Gastroesophageal sphincter (tissue), 4 donors: ENCODE measurements around the gene RAB7A. TPM values are rescaled to one million over a fixed set of nuclear protein-coding genes. Genes with fewer than 3 reads are reported as not detected.
A peak's percentile ranks its signal among the peaks of the same experiment; 100 is the strongest.

Experiments
- ATAC-seq: fragments of 150-250 bp; one replicate; pipeline ENCODE4 v1.9.1; 2016; ENCODE audit warnings: mild to moderate bottlenecking, moderate library complexity
- H3K27ac ChIP-seq, 4 donors: fragments of 200-600 bp; sonication (generic) in 3 of 4; 1 replicate in 3 of 4; 2 replicates in 1 of 4; pipeline ENCODE4 v1.5.1; 2016 to 2019
- H3K27me3 ChIP-seq: fragments of 200-600 bp; sonication (generic); one replicate; pipeline ENCODE4 v1.5.1; 2019
- H3K36me3 ChIP-seq, 2 donors: fragments of 200-600 bp; sonication (generic); one replicate each; pipeline ENCODE4 v1.5.1; 2019; ENCODE audit warnings: control low read depth in 1 of 2
- H3K4me1 ChIP-seq, 3 donors: fragments of 200-600 bp; sonication (generic); 1 replicate in 2 of 3; 2 replicates in 1 of 3; pipeline ENCODE4 v1.5.1; 2016 to 2019; ENCODE audit warnings: control low read depth in 2 of 3
- H3K4me3 ChIP-seq, 2 donors: fragments of 200-600 bp; sonication (generic); one replicate each; pipeline ENCODE4 v1.5.1; 2019; ENCODE audit warnings: mild to moderate bottlenecking in 1 of 2, moderate library complexity in 1 of 2
- H3K9me3 ChIP-seq, 3 donors: fragments of 200-600 bp; sonication (generic); one replicate each; pipeline ENCODE4 v1.5.1; 2017 to 2019; ENCODE audit warnings: control low read depth in 2 of 3
- EP300 ChIP-seq: sonication (generic); formaldehyde crosslinking; IDR thresholded peaks from one replicate; pipeline ENCODE4 v1.6.1; 2017; ENCODE audit warnings: antibody characterized with exemption, mild to moderate bottlenecking
- POLR2A ChIP-seq, 2 donors: fragments of 450-650 bp; IDR thresholded peaks; one replicate each; pipeline ENCODE4 v1.6.1; 2017; ENCODE audit warnings: antibody characterized with exemption in 2 of 2, mild to moderate bottlenecking in 2 of 2, moderate library complexity in 1 of 2
- POLR2AphosphoS5 ChIP-seq: sonication (generic); formaldehyde crosslinking; IDR thresholded peaks from one replicate; pipeline ENCODE4 v1.6.1; 2017; ENCODE audit warnings: antibody characterized with exemption
- WGBS, 2 donors: methylation state at CpG; one replicate each; pipeline ENCODE4 v1.1.5; 2018; ENCODE audit warnings: low coverage in 1 of 2; 5-methylcytosine and 5-hydroxymethylcytosine counted together
- total RNA-seq, 4 donors: library from RNA; depleted of rRNA; stranded (reverse); fragments of >200 nt; gene quantifications; one replicate each; pipeline ENCODE4 v1.1.0, GENCODE V29; 2016
- TF ChIP-seq, protein P1 (sequence below), 4 experiments: fragments of 200-600 bp in 2 of 4; fragments of 450-650 bp in 2 of 4; sonication (generic) in 1 of 4; IDR thresholded peaks; one replicate each; pipeline ENCODE4 v1.5.1; 2017 to 2019; ENCODE audit warnings: antibody characterized with exemption in 4 of 4, mild to moderate bottlenecking in 2 of 4, moderate library complexity in 2 of 4

Gene RAB7A
- total RNA-seq, 4 donors from 2014 or later = 77.9 to 109 (median 87.2) TPM

DNA sequence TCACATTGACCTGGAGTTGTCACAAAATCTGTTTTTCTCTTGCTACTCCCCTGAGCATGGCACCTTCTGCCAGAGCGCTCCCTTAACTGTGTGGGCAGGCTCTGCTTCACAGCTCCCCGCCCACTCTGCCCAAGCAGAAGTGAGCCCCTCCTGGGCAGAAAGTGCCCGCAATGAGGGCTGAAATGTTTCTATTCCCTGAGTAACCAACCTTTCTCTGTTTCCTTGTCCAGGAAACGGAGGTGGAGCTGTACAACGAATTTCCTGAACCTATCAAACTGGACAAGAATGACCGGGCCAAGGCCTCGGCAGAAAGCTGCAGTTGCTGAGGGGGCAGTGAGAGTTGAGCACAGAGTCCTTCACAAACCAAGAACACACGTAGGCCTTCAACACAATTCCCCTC, 87.1 kb downstream of the RAB7A start:
- Histone ChIP-seq H3K4me1 (peaks cover 4 to 54% (median 13%) of the 10 kb centered on the region in 3 donors), H3K27ac (peak overlapping the region in 3 of 4 donors; percentile 22 to 35 (median 35)), H3K27me3 (no peaks in the 10 kb centered on the region), H3K36me3 (peaks cover 3 to 86% of the 10 kb centered on the region in 2 donors), H3K9me3 (no peaks in the 10 kb centered on the region), H3K4me3 (no peak overlapping the region)
- ATAC-seq = peak; percentile 36
- 56 to 81% methylated on average over 3 of the region's 8 CpGs for WGBS, 2 donors
- TF ChIP-seq POLR2AphosphoS5 (no peak), EP300 (no peak), POLR2A (IDR thresholded peaks at IDR 0.05) (no peak)
- TF ChIP-seq, protein P1, sequence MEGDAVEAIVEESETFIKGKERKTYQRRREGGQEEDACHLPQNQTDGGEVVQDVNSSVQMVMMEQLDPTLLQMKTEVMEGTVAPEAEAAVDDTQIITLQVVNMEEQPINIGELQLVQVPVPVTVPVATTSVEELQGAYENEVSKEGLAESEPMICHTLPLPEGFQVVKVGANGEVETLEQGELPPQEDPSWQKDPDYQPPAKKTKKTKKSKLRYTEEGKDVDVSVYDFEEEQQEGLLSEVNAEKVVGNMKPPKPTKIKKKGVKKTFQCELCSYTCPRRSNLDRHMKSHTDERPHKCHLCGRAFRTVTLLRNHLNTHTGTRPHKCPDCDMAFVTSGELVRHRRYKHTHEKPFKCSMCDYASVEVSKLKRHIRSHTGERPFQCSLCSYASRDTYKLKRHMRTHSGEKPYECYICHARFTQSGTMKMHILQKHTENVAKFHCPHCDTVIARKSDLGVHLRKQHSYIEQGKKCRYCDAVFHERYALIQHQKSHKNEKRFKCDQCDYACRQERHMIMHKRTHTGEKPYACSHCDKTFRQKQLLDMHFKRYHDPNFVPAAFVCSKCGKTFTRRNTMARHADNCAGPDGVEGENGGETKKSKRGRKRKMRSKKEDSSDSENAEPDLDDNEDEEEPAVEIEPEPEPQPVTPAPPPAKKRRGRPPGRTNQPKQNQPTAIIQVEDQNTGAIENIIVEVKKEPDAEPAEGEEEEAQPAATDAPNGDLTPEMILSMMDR (IDR thresholded peaks at IDR 0.05) = no peak

DNA sequence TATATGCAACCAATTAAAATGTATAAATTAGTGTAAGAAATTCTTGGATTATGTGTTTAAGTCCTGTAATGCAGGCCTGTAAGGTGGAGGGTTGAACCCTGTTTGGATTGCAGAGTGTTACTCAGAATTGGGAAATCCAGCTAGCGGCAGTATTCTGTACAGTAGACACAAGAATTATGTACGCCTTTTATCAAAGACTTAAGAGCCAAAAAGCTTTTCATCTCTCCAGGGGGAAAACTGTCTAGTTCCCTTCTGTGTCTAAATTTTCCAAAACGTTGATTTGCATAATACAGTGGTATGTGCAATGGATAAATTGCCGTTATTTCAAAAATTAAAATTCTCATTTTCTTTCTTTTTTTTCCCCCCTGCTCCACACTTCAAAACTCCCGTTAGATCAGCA, 88.1 kb downstream of the RAB7A start:
- H3K27ac ChIP-seq = peak overlapping the region in 1 of 4 donors; percentile 59
- WGBS, 2 donors = 85 to 91% methylated on average over 5 of the region's 5 CpGs
- TF ChIP-seq POLR2A (IDR thresholded peaks at IDR 0.05) (no peak), EP300 (no peak), POLR2AphosphoS5 (no peak)
- TF ChIP-seq, protein P1 (IDR thresholded peaks at IDR 0.05) = no peak
- no peak for ATAC-seq
- H3K4me3 ChIP-seq = no peak overlapping the region
- H3K27me3 ChIP-seq = no peaks in the 10 kb centered on the region
- H3K9me3 ChIP-seq = no peaks in the 10 kb centered on the region
- H3K4me1 ChIP-seq = peaks cover 4 to 44% (median 11%) of the 10 kb centered on the region in 3 donors
- peaks cover 3 to 86% of the 10 kb centered on the region in 2 donors for H3K36me3 ChIP-seq

DNA sequence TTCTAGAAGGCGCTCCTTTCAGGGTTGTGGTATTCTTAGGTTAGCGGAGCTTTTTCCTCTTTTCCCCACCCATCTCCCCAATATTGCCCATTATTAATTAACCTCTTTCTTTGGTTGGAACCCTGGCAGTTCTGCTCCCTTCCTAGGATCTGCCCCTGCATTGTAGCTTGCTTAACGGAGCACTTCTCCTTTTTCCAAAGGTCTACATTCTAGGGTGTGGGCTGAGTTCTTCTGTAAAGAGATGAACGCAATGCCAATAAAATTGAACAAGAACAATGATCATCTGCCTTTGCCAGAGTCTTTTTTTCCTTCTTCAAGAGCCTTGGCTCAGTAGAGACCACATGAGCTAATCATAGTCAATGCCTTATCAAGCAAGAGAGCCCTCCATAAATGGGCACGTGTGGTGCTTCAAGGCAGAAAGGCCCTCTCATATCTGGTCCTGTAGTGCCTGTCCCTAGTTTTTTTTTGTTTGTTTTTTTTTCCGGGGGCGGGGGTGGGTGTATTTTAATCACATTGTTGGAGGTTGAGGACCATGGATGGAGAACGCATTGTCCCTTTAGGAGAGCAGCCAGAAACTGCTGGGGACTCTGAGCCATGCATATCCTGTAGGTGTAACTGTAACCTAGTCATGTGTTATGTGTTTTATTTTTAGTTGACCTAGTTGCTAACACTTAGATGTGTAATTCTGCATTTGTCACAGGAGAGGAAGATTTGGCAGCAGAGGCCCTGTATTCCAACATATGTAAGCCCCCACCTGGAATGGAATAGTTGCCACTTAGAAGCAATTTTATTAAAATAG, 88.7 kb downstream of the RAB7A start:
- no peaks in the 10 kb centered on the region for H3K9me3 ChIP-seq
- TF ChIP-seq, protein P1 (IDR thresholded peaks at IDR 0.05) = no peak
- TF ChIP-seq POLR2AphosphoS5 (no peak), POLR2A (IDR thresholded peaks at IDR 0.05) (no peak), EP300 (no peak)
- peak; percentile 37 for ATAC-seq
- no peak overlapping the region for H3K4me3 ChIP-seq
- peaks cover 3 to 83% of the 10 kb centered on the region in 2 donors for H3K36me3 ChIP-seq
- 76 to 82% methylated on average over 5 to 6 of the region's 8 CpGs for WGBS, 2 donors
- H3K4me1 ChIP-seq = peaks cover 4 to 38% (median 8%) of the 10 kb centered on the region in 3 donors
- no peaks in the 10 kb centered on the region for H3K27me3 ChIP-seq
- peak overlapping the region in 2 of 4 donors; percentile 15 to 59 for H3K27ac ChIP-seq

DNA sequence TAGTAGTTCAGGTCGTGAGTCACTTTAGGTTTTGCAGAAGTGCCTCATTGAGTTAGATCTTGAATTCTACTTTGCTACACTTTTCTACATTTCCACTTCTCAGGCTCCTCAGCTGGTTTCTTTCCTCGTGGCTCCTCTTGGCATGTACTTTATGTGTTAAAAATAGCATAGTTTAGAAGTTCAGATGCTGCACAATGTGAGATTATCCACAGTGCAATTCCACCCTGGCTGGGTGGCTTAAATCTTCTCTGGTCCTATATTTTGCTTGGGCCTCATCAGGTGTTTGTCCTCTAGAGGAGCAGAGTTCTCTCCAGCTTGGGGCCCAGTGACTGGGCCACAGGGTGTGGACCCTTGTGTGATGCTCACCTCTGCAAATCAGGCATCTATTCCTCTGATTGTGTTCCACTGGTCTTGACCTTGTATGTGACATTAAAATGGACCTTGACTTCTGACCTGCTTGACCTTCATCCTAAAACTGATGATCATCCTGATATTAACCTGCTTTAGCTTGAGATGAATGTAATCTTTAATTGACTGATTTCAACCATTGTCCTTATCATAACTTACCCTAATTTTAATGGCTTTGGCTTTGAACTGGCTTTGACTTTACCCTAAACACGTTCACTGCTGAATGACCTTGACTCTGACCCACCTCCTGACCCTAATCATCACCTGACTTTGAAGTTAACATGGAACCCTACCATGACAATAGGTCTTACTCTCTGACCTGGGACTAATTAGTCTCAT, 89.5 kb downstream of the RAB7A start:
- Histone ChIP-seq H3K27me3 (no peaks in the 10 kb centered on the region), H3K36me3 (peaks cover 3 to 82% of the 10 kb centered on the region in 2 donors), H3K4me3 (no peak overlapping the region), H3K27ac (peak overlapping the region in 2 of 4 donors; percentile 15 to 48), H3K4me1 (peaks cover 4 to 30% (median 8%) of the 10 kb centered on the region in 3 donors), H3K9me3 (no peaks in the 10 kb centered on the region)
- TF ChIP-seq POLR2A (IDR thresholded peaks at IDR 0.05) (no peak), EP300 (no peak)
- TF ChIP-seq, protein P1 (IDR thresholded peaks at IDR 0.05) = no peak
- 25 to 32% methylated on average over 2 to 3 of the region's 3 CpGs for WGBS, 2 donors
- ATAC-seq = no peak
